UCSD-AML1 (cell line): ENCODE data around the gene NPIPB8.
A peak's percentile ranks its signal among the peaks of the same experiment; 100 is the strongest.
"Not testable (repeated sequence)": the region's sequence is repeated elsewhere in the genome, so short reads cannot be mapped to it uniquely, and the experiment has no call there.

Experiments used
- DNase-seq: peaks from one replicate; lab custom pipeline; 2025; ENCODE audit not compliant: unreplicated experiment; lab: John Stamatoyannopoulos, UW

The NPIPB8 gene

DNA sequence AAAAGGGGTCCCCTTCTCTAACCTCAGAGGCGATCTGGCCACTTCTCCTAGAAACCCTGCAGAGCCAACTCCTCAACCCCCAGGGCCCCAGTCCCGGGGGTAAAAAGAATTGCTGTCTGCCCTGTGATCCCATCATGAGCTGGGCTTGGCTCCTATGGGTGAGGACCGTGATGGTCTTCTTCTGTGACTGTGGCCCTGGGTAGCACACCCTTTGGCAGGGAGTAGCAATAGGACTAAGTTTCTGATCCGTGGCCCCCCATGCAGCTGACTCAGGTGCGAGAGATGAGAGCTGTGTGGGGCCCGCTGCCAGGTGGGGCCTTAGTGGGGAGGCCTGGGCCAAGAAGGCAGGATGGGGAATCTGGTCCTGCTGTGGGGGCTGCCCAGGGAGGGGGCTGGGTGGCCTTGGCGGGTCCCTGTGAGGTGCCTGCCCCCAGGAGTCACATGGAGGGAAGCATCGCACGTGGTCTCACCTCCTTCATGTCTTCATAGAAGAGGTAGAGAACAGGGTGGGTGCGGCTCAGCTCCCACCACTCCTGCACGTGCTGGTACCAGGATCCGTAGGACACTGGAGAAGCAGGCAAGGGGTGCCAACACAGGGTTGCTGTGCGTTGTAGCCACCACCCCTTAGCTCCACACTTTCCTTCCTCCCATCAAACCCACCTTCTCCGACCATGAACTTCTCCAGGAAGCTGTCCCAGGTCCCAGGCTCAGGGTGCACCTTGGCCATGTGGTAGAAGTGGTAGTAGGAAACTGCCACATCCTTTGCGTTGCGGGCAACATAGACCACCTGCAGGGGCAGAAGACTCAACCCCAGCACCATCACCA is 31.4 kb upstream of the NPIPB8 start:
- DNase-seq = no peak

DNA sequence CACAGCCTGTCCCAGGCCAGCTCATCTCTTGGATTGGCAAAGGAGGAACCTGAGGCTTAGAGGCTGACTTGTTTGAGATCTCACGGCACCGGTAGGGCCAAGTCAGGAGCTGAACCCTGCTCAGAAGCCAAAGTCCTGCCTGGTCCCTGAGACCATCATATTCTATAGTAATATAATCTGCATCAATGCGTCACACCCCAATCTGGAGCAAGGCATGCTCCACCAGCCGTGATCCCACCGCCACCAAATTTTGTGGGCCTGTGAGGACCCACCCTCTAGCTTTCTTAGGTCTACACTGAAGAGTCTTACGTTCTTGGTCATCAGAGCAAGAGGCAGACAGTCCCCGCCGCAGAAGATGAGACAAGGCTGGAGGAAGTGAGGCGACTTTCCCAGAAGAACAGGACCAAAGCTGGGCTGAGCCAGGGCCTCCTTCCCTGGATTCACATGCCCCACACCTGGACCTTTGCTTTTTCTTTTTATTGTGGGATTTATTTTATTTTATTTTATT is 30.7 kb upstream of the NPIPB8 start:
- DNase-seq = no peak

DNA sequence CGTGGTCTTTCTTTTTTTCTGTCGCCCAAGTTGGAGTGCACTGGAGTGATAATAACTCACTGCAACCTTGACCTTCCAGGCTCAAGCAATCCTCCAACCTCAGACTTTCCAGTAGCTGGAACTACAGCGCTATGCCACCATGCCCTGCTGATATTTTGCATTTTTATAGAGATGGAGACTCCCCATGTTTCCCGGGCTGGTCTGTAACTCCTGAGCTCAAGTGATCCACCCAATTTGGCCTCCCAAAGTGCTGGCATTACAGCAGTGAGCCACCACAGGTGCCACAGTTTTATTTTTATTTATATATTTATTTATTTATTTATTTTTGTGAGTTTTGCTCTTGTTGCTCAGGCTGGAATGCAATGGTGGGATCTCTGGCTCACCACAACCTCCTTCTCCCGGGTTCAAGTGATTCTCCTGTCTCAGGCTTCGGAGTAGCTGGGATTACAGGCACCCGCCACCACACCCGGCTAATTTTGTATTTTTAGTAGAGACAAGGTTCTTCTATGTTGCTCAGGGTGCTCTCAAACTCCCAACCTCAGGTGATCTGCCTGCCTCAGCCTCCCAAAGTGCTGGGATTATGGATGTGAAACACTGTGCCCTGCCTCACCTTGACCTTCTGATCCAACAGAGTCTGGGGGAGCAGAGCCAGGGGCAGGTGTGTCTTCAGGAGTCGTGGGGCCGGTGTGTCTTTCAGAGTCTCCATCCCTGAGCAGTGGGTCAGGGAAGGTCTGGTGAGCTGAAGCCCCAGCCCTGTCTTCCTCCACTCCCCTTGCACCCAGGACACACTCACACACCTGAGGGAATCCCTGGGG is 30.0 kb upstream of the NPIPB8 start:
- DNase-seq = not testable (repeated sequence)

DNA sequence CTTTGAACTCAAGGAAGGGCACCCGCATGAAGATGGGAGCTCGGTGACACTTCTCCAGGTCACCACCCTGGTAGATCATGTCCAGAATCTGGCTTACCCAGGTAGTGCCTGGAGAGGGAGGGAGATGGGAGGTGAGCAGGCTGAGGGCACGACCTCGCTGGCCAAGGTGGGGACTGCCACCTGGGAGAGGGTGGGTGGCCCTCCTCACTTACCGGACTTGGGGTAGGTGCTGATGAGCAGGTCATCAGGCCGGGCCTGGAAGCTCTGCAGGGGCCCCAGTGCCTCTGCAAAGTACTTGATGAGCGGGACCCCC is 29.4 kb upstream of the NPIPB8 start:
- not testable (repeated sequence) for DNase-seq

DNA sequence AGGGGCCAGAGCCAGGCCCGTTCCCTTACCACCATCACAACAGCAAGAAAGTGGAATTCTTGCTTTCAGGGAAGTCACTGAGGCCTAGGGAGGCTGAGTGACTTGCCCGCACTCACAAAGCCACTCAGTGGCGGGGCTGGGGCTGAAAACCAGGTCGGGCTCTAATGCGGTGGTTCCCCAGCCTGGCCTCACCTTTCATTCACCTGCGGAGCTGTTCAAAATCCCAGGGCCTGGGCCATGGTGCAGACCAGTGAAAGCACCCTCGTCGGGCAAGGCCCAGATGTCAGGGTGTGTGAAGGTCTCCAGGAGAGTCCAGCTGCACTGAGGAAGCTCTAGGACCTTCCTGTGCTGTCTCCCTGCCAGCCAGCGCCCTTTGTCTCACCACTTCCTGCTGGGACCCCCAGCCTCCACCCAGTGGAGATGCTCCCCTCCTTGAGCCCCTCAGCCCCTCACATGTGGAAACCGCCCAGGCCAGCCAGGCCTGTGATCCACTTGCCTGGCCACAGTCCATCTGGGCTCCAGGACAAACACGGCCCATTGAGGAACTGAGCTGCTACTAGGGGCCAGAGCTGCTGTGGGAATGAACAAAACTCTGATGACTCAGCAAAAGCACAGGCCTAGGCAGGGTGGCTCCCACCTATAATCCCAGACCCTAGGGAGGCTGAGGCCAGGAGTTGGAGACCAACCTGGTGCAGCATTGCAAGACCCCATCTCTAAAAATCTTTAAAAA is 28.8 kb upstream of the NPIPB8 start:
- not testable (repeated sequence) for DNase-seq

DNA sequence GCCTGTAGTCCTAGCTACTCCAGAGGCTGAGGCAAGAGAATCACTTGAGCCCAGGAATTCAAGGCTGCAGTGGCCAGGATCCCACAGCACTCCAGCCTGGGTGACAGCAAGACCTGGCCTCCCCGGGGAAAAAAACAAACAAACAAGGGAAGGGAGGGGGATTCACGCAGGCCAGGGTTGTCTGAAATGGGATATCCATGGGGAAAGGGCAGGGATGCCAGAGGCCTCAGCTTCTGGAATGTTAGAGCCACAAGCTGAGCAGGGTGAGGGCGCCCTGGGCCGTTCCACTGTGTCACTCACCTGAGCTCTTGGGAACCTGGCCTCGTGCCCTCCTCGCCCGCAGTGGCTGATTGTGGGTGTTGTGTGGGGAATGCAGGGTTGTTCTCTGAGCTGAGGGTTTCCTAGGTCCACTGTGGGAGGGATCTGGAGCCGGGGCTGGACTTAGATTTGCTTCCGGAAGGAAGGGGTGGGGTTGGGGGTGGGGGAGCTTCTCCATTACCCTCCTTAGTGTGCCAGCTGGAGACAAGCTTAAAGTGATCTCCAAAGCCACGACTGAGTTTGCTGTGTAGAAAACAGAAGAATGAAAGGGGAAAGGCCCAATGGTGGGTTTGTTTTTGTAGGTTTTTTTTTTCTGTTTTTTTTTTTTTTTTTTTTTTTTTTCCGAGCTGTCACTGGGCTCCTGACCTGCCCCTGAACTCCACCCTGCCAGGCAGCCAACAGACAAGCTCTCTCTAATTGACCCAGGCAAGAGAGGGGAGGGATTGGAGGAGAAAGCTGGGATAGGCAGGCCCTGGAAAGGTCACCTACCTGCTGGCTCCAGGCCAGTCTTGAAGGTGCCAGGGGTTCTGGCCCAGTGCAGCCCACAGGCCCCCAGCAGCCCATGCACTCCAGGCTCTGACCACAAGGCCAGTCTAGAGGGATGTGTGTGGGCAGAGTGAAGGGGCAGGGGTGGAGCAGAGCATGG is 28.0 kb upstream of the NPIPB8 start, which contains the start of gene SULT1A1:
Gene SULT1A1, minus strand, starts transcription at position 414 of the 964 bp plus-strand sequence. CDS start 1,189 bp downstream, outside the sequence.
- DNase-seq = peak; percentile 62

DNA sequence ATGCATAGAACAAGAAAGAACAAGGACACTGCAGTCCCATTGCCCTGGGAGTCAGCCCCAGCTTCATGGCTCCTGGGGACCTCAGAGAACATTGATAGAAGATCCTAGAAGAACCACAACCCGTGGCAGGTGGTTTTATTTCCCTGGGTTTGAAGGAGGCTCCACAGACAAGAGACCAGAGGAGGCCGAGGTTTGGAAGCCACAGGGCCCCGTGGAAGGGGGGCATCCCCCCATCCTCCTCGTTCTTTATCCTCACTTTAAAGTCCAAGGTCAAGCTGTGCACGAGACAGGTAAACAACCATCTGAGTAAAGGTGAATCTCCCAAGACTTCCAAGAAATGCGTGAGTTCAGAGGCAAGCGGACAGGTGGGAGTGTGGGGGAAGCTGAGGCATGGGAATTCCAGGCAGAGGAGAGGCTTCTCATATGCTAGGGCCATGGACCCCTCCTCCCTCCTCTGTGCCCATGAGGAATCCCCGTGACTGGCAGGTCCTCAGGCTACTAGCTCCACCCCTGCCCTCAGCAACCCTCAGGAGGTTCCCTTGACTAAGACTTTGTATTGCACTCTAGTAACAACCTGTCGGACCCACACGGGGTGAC is 27.2 kb upstream of the NPIPB8 start:
- no peak for DNase-seq

DNA sequence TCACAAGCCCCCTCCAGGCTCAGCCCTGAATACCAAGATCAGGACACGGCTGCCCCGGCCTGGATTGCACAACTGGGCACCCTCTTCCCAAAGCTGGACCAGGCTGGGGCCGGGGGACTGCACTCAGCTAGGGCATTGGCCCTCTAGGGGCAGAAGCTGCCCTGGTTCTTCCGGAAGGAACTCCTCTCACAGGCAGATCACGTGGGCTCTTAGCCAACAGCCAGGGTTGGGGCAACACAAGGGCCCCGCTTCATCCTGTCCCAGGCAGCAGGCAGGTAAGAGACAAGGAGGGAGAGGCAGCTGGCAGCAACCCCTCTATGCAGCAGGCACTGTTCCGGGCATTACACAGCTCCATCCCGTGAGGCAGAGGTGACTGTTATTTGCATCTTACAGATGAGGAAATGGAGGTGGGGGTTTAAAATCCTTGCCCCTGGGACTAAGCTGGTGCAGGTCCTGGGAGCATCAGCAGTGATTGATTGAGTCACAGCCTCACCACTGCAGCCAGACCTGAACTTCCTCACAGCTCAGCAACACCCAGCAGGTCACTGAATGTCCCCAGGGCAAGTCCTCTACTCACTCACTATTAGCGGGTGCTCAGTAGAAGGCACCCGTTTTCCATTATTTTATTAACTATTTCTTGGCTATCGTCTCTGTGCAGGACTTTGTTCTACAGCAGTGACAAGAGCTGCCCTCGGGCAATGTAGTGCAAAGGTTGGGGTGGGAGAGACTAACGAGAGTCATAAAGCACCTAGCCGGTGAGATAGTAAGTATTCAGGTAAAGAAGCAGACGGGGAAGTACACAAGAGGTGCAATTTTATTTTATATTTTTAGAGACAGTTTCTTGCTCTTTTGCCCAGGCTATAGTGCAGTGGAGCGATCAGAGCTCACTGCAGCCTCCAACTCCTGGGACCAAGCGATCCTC is 25.2 kb upstream of the NPIPB8 start:
- not testable (repeated sequence) for DNase-seq

DNA sequence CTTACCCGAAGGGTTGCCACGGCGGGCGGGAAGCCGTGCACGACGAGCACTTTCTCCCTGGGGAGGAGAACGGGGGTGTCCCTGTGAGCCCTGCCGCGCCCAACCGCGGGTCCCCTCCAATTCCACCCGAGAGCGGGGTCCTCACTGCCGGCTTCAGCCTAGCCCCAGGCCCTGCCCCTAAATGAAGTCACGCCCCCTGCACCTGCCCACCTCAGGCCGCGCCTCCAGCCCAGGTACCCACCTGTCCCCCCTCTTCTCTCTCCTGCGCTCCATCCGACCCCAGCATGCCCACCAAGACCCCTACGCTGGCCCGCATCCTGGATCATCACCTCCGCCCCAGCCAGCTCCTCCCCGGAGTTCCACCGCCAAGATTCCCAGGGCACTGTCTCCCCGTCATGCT is 24.0 kb upstream of the NPIPB8 start:
- not testable (repeated sequence) for DNase-seq

DNA sequence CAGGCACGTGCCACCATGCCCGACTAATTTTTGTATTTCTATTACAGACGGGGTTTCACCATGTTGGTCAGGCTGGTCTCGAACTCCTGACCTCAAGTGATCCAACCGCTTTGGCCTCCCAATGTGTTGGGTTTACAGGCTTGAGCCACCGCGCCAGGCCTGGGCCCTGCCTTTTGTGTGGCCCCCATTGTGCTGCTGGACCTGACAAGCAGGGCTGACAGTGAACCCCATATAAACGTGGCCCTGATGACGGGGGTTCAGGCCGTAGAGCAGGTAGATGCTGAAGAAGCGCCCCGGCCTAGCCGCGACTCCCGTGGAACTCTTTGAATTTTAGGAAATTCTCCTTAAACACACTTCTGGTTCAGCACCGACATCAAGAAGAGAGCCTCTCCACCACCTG is 23.3 kb upstream of the NPIPB8 start:
- DNase-seq = not testable (repeated sequence)

DNA sequence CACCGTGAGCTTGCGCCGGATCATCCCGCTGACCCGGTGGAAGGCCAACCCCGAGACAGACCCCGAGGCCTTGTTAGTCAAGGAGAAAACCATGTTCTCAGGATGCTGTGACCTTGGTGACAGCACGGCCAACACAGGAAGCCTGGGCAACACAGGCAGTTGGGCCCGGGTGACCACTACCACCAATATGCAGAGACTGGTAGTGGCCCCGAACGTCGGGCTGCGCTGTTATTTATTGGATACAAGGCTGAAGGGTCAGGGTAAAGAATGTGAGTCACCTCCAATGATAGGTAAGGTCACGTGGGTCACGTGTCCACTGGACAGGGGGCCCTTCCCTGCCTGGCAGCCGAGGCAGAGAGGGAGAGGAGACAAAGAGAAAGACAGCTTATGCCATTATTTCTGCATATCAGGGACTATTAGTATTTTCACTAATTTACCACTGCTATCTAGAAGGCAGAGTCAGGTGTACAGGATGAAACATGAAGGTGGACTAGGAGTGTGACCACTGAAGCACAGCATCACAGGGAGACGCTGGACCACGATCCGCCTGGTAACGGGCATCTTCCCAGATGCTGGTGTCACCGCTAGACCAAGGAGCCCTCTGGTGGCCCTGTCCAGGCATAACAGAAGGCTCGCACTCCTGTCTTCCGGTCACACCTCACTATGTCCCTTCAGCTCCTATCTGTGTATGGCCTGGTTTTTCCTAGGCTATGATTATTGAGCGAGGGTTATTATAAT is 22.2 kb upstream of the NPIPB8 start:
- peak; percentile 31 for DNase-seq

DNA sequence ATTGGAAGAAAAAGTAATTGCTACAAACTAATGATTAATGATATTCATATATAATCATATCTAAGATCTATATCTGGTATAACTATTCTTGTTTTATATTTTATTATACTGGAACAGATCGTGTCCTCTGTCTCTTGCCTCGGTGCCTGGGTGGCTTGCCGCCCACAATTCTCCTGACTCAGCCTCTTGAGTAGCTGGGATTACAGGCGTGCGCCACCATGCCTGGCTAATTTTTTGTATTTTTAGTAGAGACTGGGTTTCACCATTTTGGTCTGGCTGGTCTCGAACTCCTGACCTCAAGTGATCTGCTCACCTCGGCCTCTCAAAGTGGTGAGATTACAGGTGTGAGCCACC is 21.7 kb upstream of the NPIPB8 start:
- DNase-seq = not testable (repeated sequence)

DNA sequence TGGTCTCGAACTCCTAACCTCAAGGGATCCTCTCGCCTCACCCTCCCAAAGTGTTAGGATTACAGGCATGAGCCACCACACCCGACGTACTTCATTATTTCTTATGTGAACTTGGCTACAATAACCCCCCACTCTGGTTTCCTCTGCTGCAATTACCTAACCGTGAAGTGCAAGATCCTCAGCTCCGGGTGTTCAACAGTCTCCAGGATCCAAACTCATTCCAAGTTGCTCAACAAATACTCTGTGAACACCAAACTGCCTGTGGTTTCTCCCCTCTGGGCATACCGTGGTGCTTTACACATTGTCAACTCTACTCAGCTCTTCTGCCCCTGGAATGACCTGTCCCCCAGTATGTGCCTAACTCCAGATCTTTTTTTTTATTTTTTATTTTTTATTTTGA is 21.2 kb upstream of the NPIPB8 start:
- DNase-seq = no peak

DNA sequence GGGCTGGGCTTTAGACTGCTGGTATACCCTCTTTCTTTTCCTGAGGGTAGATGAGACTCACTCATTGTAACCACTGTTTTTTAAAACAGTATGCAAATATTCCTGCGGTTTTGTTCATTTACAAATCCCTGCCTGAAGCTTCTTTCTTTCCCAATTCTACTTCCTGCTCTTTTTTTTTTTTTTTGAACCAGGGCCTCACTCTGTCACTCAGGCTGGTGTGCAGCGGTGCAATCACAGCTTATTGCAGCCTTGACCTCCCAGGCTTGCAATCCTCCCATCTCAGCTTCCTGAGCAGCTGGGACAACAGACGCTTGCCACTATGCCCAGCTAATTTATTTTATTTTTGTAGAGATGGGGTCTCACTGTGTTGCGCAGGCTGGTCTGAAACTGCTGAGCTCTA is 20.0 kb upstream of the NPIPB8 start:
- DNase-seq = no peak

DNA sequence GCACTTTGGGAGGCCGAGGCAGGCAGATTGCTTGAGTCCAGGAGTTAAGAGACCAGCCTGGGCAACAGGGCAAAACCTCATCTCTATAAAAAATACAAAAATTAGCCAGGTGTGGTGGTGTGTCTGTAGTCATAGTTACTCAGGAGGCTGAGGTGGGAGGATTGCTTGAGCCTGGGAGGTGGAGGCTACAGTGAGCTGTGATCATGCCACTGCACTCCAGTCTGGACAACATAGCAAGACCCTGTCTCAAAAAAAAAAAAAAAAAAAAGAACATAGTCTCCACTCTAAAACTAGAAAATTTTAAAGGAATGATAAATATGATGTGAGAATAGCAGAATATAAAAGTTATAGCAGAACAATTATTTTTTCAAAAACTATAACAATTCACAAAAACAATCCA is 17.5 kb upstream of the NPIPB8 start:
- not testable (repeated sequence) for DNase-seq

DNA sequence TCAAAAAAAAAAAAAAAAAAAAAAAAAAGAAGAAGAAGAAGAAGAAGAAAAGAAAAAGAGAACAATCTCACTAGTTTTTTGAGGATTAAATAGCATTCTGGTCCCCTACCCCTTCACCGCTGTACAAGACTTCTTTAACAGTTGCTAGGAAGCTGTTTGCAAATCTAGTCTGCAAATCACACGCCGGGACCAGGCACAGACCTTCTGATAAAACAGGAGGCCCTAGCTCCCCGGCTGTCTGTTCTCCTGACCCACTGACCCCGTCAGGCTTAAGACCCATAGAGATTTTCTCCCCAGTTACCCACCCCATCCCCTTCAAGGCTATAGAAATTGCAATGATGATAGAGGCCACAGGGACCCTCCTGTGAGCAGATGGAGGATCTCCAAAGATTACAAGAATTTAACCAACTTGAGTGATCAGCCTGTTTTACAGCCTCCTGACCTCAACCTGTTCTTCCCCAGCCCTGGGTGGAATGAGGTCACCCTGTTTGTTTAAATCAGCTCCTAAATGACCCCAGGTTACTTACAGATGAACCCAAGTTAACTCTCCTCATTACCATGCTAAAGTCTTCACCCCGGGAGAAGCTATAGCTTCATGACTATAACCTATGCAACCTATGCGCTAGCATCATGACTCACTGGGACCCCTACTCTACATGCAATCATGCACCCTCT is 16.2 kb upstream of the NPIPB8 start:
- DNase-seq = no peak

DNA sequence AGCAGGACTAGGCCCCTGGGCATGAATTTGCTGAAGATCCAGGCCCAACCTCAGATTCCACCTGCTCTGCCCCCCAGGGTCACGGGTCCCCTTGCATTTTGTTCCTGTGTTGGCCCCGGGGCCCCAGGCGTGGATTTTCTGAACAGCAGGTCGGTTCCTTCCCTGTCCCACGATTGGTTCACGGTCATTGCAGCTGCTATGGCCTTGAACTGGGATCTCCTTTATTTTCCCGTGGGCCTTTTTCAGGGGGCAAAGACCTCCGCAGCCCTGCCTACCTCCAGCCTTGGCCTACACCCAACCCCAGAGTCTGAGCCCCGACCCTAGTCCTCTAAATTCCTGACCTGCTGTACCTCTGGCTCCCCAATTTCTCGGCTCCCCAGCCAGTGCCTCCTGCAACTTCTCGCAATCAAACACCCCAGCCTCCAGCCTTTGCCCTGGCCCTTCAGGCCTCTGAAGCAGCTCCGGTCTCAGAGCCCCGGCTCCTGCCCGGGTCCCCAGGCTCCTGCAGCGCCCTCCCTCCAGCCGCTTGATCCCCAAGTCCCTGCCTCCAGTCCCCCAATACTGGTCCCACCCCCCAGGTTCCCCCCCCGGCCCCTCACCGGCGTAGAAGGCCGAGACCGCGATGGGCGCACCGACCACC is 15.2 kb upstream of the NPIPB8 start:
- DNase-seq = not testable (repeated sequence)
